GM19043 (cell line): Measurements from ENCODE around the gene CIAO2B.
"Not testable (repeated sequence)": the region's sequence is repeated elsewhere in the genome, so short reads cannot be mapped to it uniquely, and the experiment has no call there.

ENCODE experiments used
- ATAC-seq: cut with Tn5 transposase; IDR thresholded peaks from one replicate; pipeline ENCODE4 v1.9.1; 2021; ENCODE audit warnings: low read depth; ENCODE audit not compliant: unreplicated experiment

The CIAO2B gene

DNA sequence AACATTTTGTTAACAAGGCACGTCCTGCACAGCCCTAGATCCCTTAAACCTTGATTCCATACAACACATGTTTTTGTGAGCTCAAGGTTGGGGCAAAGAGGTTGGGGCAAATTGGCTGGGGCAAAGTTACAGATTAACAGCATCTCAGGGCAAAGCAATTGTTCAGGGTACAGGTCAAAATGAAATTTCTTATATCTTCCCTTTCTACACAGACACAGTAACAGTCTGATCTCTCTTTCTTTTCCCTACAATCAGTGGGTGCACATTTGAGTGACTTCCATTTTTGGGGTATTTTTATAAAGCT lies 21.9 kb upstream of the CIAO2B start:
- ATAC-seq = not testable (repeated sequence)

DNA sequence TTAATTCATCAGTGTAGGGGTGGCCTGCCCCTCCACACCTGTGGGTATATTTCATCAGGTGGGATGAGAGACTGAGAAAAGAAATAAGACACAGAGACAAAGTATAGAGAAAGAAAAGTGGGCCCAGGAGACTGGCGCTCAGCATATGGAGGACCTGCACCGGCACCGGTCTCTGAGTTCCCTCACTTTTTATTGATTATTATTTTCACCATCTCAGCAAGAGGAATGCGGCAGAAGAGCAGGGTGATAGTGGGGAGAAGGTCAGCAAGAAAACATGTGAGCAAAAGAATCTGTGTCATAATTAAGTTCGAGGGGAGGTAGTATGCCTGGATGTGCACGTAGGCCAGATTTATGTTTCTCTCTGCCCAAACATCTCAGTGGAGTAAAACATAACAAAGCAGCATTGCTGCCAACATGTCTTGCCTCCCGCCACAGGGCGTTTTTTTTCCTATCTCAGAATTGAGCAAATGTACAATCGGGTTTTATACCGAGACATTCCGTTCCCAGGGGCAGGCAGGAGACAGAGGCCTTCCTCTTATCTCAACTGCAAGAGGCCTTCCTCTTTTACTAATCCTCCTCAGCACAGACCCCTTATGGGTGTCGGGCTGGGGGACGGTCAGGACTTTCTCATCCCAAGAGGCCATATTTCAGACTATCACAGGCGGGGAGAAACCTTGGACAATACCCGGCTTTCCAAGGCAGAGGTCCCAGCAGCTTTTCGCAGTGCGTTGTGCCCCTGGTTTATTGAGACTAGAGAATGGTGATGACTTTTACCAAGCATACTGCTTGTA lies 21.4 kb upstream of the CIAO2B start:
- not testable (repeated sequence) for ATAC-seq

GRCh38 chr16:66954097-66954659 lies 20.0 kb upstream of the CIAO2B start:
- no peak for ATAC-seq

DNA sequence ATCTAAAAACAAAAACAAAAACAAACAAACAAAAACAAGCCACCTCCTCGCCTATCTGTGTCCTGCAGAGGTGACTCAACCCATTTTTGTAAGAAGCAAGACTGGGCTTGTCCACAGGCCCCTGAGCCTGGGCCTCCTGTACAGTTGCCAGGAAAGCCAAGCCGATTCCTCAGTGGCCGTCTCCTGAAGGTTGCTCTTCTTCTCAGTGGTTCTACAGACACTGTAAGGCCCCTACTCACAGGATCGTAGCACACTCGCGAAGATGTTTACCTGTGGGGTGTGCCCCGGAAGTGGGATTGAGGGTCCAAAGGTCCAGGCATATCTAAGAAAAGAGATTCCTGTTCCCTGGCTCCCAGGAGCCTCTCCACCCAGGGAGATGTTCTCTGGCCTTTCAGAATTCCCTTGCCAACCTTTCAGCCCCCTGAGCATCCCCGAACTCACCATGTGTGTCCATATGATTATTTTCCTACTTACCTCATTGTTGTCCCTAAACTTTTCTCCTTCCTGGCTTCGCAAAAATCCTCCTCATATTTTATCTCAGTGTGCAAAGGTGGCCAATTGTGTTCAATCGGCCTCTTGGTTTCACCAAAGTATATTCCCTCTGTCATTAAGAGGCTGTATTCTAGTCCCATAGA lies 19.4 kb upstream of the CIAO2B start:
- no peak for ATAC-seq

DNA sequence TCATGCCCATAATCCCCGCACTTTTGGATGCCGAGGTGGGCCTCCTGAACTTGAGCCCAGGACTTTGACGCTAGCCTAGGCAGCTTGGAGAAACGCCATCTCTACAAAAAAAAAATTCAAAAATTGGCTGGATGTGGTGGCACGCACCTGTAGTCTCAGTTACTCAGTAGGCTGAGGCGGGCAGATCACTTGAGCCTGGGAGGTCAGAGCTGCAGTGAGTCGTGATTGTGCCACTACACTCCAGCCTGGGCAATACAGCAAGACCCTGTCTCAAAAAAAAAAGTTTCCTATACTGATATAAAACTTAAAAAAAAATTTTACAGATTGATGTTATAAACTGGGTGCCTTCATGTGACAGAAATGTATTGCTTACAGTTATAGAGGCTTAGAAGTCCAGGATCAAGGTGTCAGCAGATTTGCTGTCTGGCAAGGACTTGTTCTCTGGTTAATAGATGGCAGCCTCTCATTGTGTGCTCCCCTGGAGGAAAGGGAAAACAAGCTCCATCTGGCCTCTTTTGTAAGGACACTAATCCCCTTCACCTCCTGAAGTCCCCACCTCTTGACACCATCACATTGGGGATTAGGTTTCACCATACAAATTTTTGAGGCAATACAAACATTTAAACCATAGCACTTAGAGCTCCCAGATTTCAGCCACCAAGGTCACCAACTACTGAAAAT lies 18.4 kb upstream of the CIAO2B start:
- ATAC-seq = no peak

- no peak for ATAC-seq
Observed at GRCh38 chr16:66950971-66951790, 17.0 kb upstream of the CIAO2B start.

- ATAC-seq = no peak
Observed at GRCh38 chr16:66950437-66950836, 16.2 kb upstream of the CIAO2B start.

DNA sequence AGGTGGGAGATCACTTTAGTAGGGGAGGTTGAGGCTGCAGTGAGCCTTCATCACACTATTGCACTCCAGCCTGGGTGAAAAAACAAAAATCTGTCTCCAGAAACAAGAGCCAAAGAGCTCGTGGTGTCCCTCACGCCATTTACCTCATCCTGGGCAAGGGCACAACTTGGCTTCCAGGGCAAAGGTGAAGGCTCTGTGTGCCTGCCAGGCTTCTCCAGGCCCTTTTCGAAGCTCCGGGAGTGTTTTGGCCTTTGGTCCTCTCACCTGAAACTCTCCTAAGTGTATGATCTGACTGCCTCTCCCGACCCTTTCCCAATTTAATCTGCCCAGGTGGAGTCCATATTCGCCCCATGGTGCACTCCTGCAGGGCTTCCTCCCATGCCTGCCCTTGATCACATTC lies 15.3 kb upstream of the CIAO2B start:
- no peak for ATAC-seq

GRCh38 chr16:66948837-66949225 lies 14.6 kb upstream of the CIAO2B start:
- ATAC-seq = no peak

- ATAC-seq = no peak
Observed at GRCh38 chr16:66948134-66948836, 14.1 kb upstream of the CIAO2B start.

DNA sequence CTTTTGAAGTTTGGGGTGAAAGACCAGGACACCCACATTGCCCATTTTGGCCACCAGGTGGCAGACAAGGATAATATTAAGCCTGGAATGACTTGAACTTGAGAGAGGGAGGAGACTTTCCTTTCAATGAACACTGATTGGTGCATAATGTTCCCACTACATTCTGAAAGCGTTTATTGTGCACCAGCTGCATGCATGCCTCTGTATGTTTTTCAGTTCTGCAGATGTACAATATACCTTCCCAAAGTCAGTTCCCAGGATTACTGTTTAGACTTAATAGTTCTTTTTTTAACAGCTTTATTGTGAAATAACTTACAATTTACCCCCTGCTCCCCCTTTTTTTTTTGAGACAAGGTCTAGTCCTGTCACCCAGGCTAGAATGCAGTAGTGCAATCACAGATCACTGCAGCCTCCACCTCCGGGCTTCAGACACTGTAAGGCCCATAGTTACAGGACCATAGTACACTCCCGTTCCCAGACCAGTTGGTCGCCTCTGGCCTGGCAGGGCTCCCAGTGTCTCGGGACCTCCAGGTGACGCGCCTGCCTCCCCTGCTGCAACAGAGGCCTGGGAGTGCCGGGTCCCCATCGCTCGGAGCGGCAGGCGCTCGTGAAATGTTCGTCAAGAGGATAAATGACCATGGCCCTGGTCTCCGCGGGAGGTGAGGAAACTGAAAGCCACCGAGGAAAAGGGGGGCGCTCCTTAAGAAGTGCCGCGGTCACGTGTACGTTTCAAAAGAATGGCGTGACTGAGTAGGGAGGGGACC lies 13.3 kb upstream of the CIAO2B start:
- ATAC-seq = peak; percentile 65

DNA sequence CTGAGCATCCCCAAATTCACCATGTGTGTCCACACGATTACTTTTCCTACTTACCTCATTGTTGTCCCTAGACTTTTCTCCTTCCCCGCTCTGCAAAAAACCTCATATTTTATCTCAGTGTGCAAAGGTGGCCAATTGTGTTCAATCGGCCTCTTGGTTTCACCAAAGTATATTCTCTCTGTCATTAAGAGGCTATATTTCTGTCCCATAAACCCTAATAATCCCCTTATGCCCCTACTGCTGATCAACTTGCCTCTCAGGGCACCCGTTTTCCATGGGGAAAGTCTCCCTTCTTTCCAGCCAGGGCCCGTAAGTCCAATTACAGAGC lies 12.7 kb upstream of the CIAO2B start:
- ATAC-seq = no peak

DNA sequence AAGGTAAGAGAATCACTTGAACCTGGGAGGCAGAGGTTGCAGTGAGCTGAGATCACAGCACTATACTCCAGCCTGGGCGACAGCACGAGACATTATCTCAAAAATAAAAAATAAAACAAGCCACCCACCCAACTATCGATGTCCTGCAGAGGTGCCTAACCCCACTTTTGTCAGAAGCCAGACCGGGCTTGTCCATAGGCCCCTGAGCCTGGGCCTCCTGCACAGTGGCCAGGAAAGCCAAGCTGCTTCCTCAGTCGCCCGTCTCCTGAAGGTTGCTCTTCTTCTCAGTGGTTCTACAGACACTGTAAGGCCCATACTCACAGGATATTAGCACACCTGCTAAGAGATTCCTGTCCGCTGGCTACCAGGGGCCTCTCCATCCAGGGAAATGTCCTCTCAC lies 12.3 kb upstream of the CIAO2B start:
- ATAC-seq = no peak

DNA sequence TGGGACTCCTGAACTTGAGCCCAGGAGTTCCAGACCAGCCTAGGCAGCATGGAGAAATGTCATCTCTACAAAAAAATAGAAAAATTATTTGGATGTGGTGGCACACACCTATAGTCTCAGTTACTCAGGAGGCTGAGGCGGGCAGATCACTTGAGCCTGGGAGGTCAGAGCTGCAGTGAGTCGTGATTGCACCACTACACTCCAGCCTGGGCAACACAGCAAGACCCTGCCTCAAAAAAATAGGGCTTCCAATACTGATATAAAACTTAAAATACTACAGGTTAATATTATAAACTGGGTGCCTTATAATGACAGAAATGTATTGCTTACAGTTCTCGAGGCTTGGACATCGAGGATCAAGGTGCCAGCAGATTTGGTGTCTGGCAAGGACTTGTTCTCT lies 11.7 kb upstream of the CIAO2B start:
- no peak for ATAC-seq

DNA sequence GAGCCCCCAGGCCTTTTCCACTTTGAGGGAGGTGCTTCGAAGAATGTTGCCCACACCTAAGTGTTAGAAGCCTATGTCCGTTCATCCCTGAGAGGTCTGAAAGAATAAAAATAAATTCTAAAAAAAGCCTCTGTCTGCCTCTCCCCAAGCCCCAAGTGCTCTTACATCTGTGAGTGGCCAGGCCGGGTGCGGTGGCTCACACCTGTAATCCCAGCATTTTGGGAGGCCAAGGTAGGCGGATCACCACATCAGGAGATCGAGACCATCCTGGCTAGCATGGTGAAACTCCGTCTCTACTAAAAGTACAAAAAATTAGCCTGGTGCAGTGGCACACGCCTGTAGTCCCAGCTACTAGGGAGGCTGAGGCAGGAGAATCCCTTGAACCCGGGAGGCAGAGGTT lies 10.8 kb upstream of the CIAO2B start:
- not testable (repeated sequence) for ATAC-seq

GRCh38 chr16:66944054-66944441 lies 9.8 kb upstream of the CIAO2B start:
- no peak for ATAC-seq

- no peak for ATAC-seq
Observed at GRCh38 chr16:66943426-66944053, 9.3 kb upstream of the CIAO2B start.

- no peak for ATAC-seq
Observed at GRCh38 chr16:66942981-66943380, 8.8 kb upstream of the CIAO2B start.

- ATAC-seq = no peak
Observed at GRCh38 chr16:66940236-66940635, 6.0 kb upstream of the CIAO2B start.
